K562 (cell line): ENCODE data around the gene TOR1AIP2. TPM values are rescaled to one million over a fixed set of nuclear protein-coding genes. Genes with fewer than 3 reads are reported as not detected.

Experiments used
- ARID1B ChIP-seq: fragments of 450-650 bp; IDR thresholded peaks from 2 replicates; pipeline ENCODE4 v1.6.1; 2016; ENCODE audit warnings: antibody characterized with exemption, mild to moderate bottlenecking, inconsistent platforms
- ARNT ChIP-seq, 2 experiments: fragments of 450-650 bp; IDR thresholded peaks; 2 replicates each; pipeline ENCODE4 v1.6.1; 2016; ENCODE audit warnings: mild to moderate bottlenecking in 1 of 2
- BACH1 ChIP-seq: fragments of 200-800 bp; sonication (Bioruptor generic); IDR thresholded peaks from 2 replicates; pipeline ENCODE4 v1.6.1; 2016; ENCODE audit warnings: missing genetic modification characterization, missing compliant biosample characterization
- E2F3 ChIP-seq: fragments of 250-450 bp; sonication (Bioruptor Pico); IDR thresholded peaks from 2 replicates; pipeline ENCODE4 v1.4.0; 2020; ENCODE audit warnings: mild to moderate bottlenecking
- HDAC1 ChIP-seq, 2 experiments: fragments of 450-650 bp; IDR thresholded peaks; 2 replicates each; pipeline ENCODE4 v1.6.1; 2016 to 2017; ENCODE audit warnings: inconsistent platforms in 1 of 2, mild to moderate bottlenecking in 1 of 2, moderate library complexity in 1 of 2
- KDM2B ChIP-seq: fragments of 250-450 bp; sonication (Bioruptor Pico); IDR thresholded peaks from 2 replicates; pipeline ENCODE4 v1.8.0; 2021; ENCODE audit warnings: mild to moderate bottlenecking, moderate library complexity
- NKRF ChIP-seq: fragments of 450-650 bp; IDR thresholded peaks from 2 replicates; pipeline ENCODE4 v1.6.1; 2016; ENCODE audit warnings: borderline replicate concordance
- OTX1 ChIP-seq: fragments of 450-650 bp; formaldehyde crosslinking; IDR thresholded peaks from 2 replicates; pipeline ENCODE4 v1.4.0; 2022; ENCODE audit warnings: mild to moderate bottlenecking
- POLR2B ChIP-seq: fragments of 450-650 bp; IDR thresholded peaks from 2 replicates; pipeline ENCODE4 v1.6.1; 2018; ENCODE audit warnings: low read depth; ENCODE audit not compliant: partially characterized antibody
- PRDM10 ChIP-seq: fragments of 450-650 bp; IDR thresholded peaks from 2 replicates; pipeline ENCODE4 v1.6.1; 2018; ENCODE audit not compliant: partially characterized antibody
- PRMT5 ChIP-seq: sonication (generic); formaldehyde crosslinking; IDR thresholded peaks from 2 replicates; pipeline ENCODE4 v1.5.0; 2020; ENCODE audit warnings: missing genetic modification reagents
- RAD21 ChIP-seq, 2 experiments: fragments of 250-450 bp in 1 of 2; fragments of 450-650 bp in 1 of 2; sonication (Bioruptor Pico) in 1 of 2; formaldehyde crosslinking in 1 of 2; IDR thresholded peaks in 1 of 2; conservative IDR thresholded peaks in 1 of 2; 2 replicates each; pipeline versions ENCODE4 v1.4.0 to v1.8.0; 2020 to 2022; ENCODE audit warnings: mild to moderate bottlenecking in 2 of 2, moderate library complexity in 1 of 2
- RB1 ChIP-seq: fragments of 450-650 bp; IDR thresholded peaks from 2 replicates; pipeline ENCODE4 v1.6.1; 2017; ENCODE audit warnings: low read depth, mild to moderate bottlenecking
- TCF7 ChIP-seq: sonication (generic); IDR thresholded peaks from 2 replicates; pipeline ENCODE4 v1.6.1; 2016; ENCODE audit warnings: antibody characterized with exemption, borderline replicate concordance
- THRA ChIP-seq: fragments of 450-650 bp; IDR thresholded peaks from 2 replicates; pipeline ENCODE4 v1.6.1; 2017; ENCODE audit warnings: mild to moderate bottlenecking, moderate library complexity
- ZBTB17 ChIP-seq: fragments of 450-650 bp; formaldehyde crosslinking; IDR thresholded peaks from 2 replicates; pipeline ENCODE4 v1.4.0; 2020; ENCODE audit warnings: mild to moderate bottlenecking
- ZFPM2 ChIP-seq: fragments of 250-450 bp; sonication (Bioruptor Pico); IDR thresholded peaks from 2 replicates; pipeline ENCODE4 v1.5.1; 2022; ENCODE audit warnings: mild to moderate bottlenecking
- ZNF165 ChIP-seq: fragments of 250-450 bp; sonication (Bioruptor Pico); IDR thresholded peaks from 2 replicates; pipeline ENCODE4 v1.4.0; 2020; ENCODE audit warnings: borderline replicate concordance
- ZNF224 ChIP-seq: sonication (generic); formaldehyde crosslinking; IDR thresholded peaks from 2 replicates; pipeline ENCODE4 v1.8.0; 2022; ENCODE audit warnings: mild to moderate bottlenecking, missing genetic modification reagents
- ZNF324 ChIP-seq: fragments of 250-450 bp; sonication (Bioruptor Pico); IDR thresholded peaks from 2 replicates; pipeline ENCODE4 v1.4.0; 2020; ENCODE audit warnings: mild to moderate bottlenecking
- ZNF507 ChIP-seq: conservative IDR thresholded peaks from 2 replicates; pipeline ENCODE4 v1.6.1; 2017; ENCODE audit warnings: missing genetic modification characterization, missing compliant biosample characterization
- ZNF717 ChIP-seq: fragments of 250-450 bp; sonication (Bioruptor Pico); IDR thresholded peaks from 2 replicates; pipeline ENCODE4 v1.5.0; 2021
- polyA plus RNA-seq, 8 experiments: library from polyadenylated mRNA; depleted of rRNA in 4 of 8; stranded (reverse) in 5 of 8; unstranded in 3 of 8; fragments of >200 nt; fragmentation: Nextera tagmentation in 2 of 8; fragmentation: Illumina TruSeq in 1 of 8; extraction: Ambion mirVana in 2 of 8; extraction: Trizol in 1 of 8; gene quantifications; 2 replicates each; pipeline versions ENCODE4 v1.2.1 to v1.2.3, GENCODE V29; 2011 to 2014; ENCODE audit warnings: inconsistent platforms in 1 of 8, missing spikeins in 1 of 8
- total RNA-seq, 7 experiments: library from RNA; depleted of rRNA in 6 of 7; stranded (reverse); fragments of >200 nt in 6 of 7; fragmentation: Illumina TruSeq in 2 of 7; extraction: Trizol in 2 of 7; gene quantifications; 2 replicates each; pipeline versions ENCODE4 v1.2.1 to v1.2.3, GENCODE V29; 2011 to 2021; ENCODE audit warnings: low replicate concordance in 1 of 7

TOR1AIP2 gene
- total and polyA plus RNA-seq, 9 of the 15 experiments (the other 6 are each of a cell fraction or from before 2014, with no cell fraction given): 16.7 to 122 (median 41.4) TPM

- peak; percentile 92 for TF ChIP-seq PRDM10
- no peak for TF ChIP-seq ARNT (IDR thresholded peaks at IDR 0.05)
- TF ChIP-seq ZNF224 (CRISPR knock-in tag): peak; percentile 81; the same call in 1 of the 2 replicates
- TF ChIP-seq ZNF165 (CRISPR knock-in tag): 0 out of 2 replicates have a peak, but pooled peaks have one; percentile 43
- TF ChIP-seq ZBTB17 (CRISPR knock-in tag): no peak; the same call in 1 of the 2 replicates
- no peak for TF ChIP-seq ZNF507 (tag)
- no peak for TF ChIP-seq PRMT5 (CRISPR knock-in tag)
- peak; percentile 78 for TF ChIP-seq NKRF
- TF ChIP-seq RB1: no peak
- TF ChIP-seq ARID1B: peak; percentile 34
- peak; percentile 91; the same call in 1 of the 2 replicates for TF ChIP-seq OTX1 (CRISPR knock-in tag)
- TF ChIP-seq E2F3 (CRISPR knock-in tag): no peak
- no peak for TF ChIP-seq ZFPM2
- no peak for TF ChIP-seq POLR2B
- TF ChIP-seq BACH1 (tag): 0 out of 2 replicates have a peak, but pooled peaks have one; percentile 69
- TF ChIP-seq KDM2B (CRISPR knock-in tag): no peak
- no peak for TF ChIP-seq RAD21 (CRISPR knock-in tag; conservative IDR thresholded peaks at IDR 0.05 in 1 of 2, IDR thresholded peaks at IDR 0.05 in 1 of 2)
- TF ChIP-seq ZNF717 (CRISPR knock-in tag): no peak; the same call in 1 of the 2 replicates
- TF ChIP-seq ZNF324 (CRISPR knock-in tag): 0 out of 2 replicates have a peak, but pooled peaks have one; percentile 5
- no peak for TF ChIP-seq TCF7
- TF ChIP-seq THRA: no peak
- peak in 1 of 2 experiments; percentile 79; a peak in 1 of 4 replicates for TF ChIP-seq HDAC1 (IDR thresholded peaks at IDR 0.05)
Measured at GRCh38 chr1:179881642-179882252, 4.1 kb upstream of the TOR1AIP2 start (continued).
